Tibial nerve (tissue), 4 donors: ENCODE results near the gene CLDN9.

ENCODE experiments used
- CTCF ChIP-seq, 5 experiments: fragments of 200-600 bp in 3 of 5; fragments of 450-650 bp in 2 of 5; sonication (generic) in 3 of 5; IDR thresholded peaks; one replicate each; pipeline ENCODE4 v1.5.1; 2016 to 2019; ENCODE audit warnings: antibody characterized with exemption in 5 of 5, mild to moderate bottlenecking in 3 of 5, moderate library complexity in 2 of 5
- EP300 ChIP-seq, 2 donors: sonication (generic); formaldehyde crosslinking; IDR thresholded peaks; one replicate each; pipeline ENCODE4 v1.6.1; 2017; ENCODE audit warnings: antibody characterized with exemption in 2 of 2, mild to moderate bottlenecking in 1 of 2

- TF ChIP-seq CTCF (IDR thresholded peaks at IDR 0.05) = peak in 1 of 5 experiments; percentile 17
- peak in 1 of 2 donors; percentile 40 for TF ChIP-seq EP300 (IDR thresholded peaks at IDR 0.05)
Observed at GRCh38 chr16:2968738-2969544, 43.8 kb upstream of the CLDN9 start, which contains the start of gene PAQR4.
